HUES64 (cell line): Measurements from ENCODE around the gene GPRC5A.

Experiments
- H3K27ac ChIP-seq: 2 replicates; pipeline ENCODE4 v1.7.0; 2013; ENCODE audit warnings: low read depth, low read length, inconsistent platforms
- H3K27me3 ChIP-seq: 2 replicates; pipeline ENCODE4 v1.6.1; 2013; ENCODE audit warnings: mild to moderate bottlenecking, low read length; ENCODE audit not compliant: insufficient read depth
- H3K36me3 ChIP-seq: 2 replicates; pipeline ENCODE4 v1.6.1; 2013; ENCODE audit warnings: mild to moderate bottlenecking, low read length; ENCODE audit not compliant: insufficient read depth
- H3K4me1 ChIP-seq: 2 replicates; pipeline ENCODE4 v1.6.1; 2013; ENCODE audit warnings: mild to moderate bottlenecking, low read length, moderate library complexity; ENCODE audit not compliant: insufficient read depth
- H3K4me3 ChIP-seq: 2 replicates; pipeline ENCODE4 v1.5.1; 2013; ENCODE audit warnings: mild to moderate bottlenecking, low read length, moderate library complexity
- H3K9ac ChIP-seq: 2 replicates; pipeline ENCODE4 v1.6.1; 2013; ENCODE audit warnings: mild to moderate bottlenecking, low read depth, low read length
- H3K9me3 ChIP-seq: 2 replicates; pipeline ENCODE4 v1.6.1; 2013; ENCODE audit warnings: low read depth, low read length; ENCODE audit not compliant: insufficient read depth
- WGBS: fragments of 150-250, 120-280 bp; methylation state at CpG from one replicate; pipeline ENCODE4 v1.1.7; 2013; ENCODE audit warnings: missing lambda C conversion rate; 5-methylcytosine and 5-hydroxymethylcytosine counted together

GPRC5A gene

GRCh38 chr12:12929696-12930095 lies 38.3 kb downstream of the GPRC5A start:
- 94% methylated on average over 6 of the region's 6 CpGs for WGBS
- H3K9me3 ChIP-seq = no peaks in the 10 kb centered on the region
- H3K9ac ChIP-seq = no peak overlapping the region
- no peak overlapping the region for H3K4me3 ChIP-seq
- no peaks in the 10 kb centered on the region; the same call in 1 of the 2 replicates for H3K4me1 ChIP-seq
- H3K27me3 ChIP-seq = no peaks in the 10 kb centered on the region
- 0 out of 2 replicates have a peak, but pooled peaks cover 7% of the 10 kb centered on the region for H3K36me3 ChIP-seq
- no peak overlapping the region for H3K27ac ChIP-seq

GRCh38 chr12:12930633-12931219 lies 39.4 kb downstream of the GPRC5A start:
- H3K9me3 ChIP-seq = no peaks in the 10 kb centered on the region
- H3K9ac ChIP-seq = no peak overlapping the region
- H3K27ac ChIP-seq = no peak overlapping the region
- no peaks in the 10 kb centered on the region; the same call in 1 of the 2 replicates for H3K4me1 ChIP-seq
- H3K36me3 ChIP-seq = 0 out of 2 replicates have a peak, but pooled peaks cover 7% of the 10 kb centered on the region
- 97% methylated on average over 1 of the region's 2 CpGs for WGBS
- no peak overlapping the region for H3K4me3 ChIP-seq
- no peaks in the 10 kb centered on the region for H3K27me3 ChIP-seq

- Histone ChIP-seq H3K9me3 (no peaks in the 10 kb centered on the region), H3K27me3 (no peaks in the 10 kb centered on the region), H3K9ac (no peak overlapping the region), H3K4me3 (no peak overlapping the region), H3K4me1 (no peaks in the 10 kb centered on the region; the same call in 1 of the 2 replicates), H3K27ac (no peak overlapping the region), H3K36me3 (0 out of 2 replicates have a peak, but pooled peaks cover 10% of the 10 kb centered on the region)
- 96% methylated on average over 4 of the region's 4 CpGs for WGBS
Observed at GRCh38 chr12:12933742-12934141, 42.4 kb downstream of the GPRC5A start.

GRCh38 chr12:12934556-12934955 lies 43.2 kb downstream of the GPRC5A start:
- Histone ChIP-seq H3K4me3 (no peak overlapping the region), H3K27ac (no peak overlapping the region), H3K4me1 (no peaks in the 10 kb centered on the region; the same call in 1 of the 2 replicates), H3K9ac (no peak overlapping the region), H3K9me3 (no peaks in the 10 kb centered on the region), H3K36me3 (0 out of 2 replicates have a peak, but pooled peaks cover 9% of the 10 kb centered on the region), H3K27me3 (no peaks in the 10 kb centered on the region)
- WGBS = 82% methylated on average over 8 of the region's 8 CpGs

GRCh38 chr12:12936983-12937491 lies 45.7 kb downstream of the GPRC5A start:
- H3K9me3 ChIP-seq = no peaks in the 10 kb centered on the region
- H3K27me3 ChIP-seq = no peaks in the 10 kb centered on the region
- H3K9ac ChIP-seq = no peak overlapping the region
- 98% methylated on average over 11 of the region's 11 CpGs for WGBS
- no peaks in the 10 kb centered on the region; the same call in 1 of the 2 replicates for H3K4me1 ChIP-seq
- H3K27ac ChIP-seq = no peak overlapping the region
- H3K4me3 ChIP-seq = no peak overlapping the region
- H3K36me3 ChIP-seq = 0 out of 2 replicates have a peak, but pooled peaks cover 3% of the 10 kb centered on the region

GRCh38 chr12:12938541-12938940 lies 47.2 kb downstream of the GPRC5A start:
- no peaks in the 10 kb centered on the region for H3K9me3 ChIP-seq
- no peak overlapping the region for H3K9ac ChIP-seq
- 0 out of 2 replicates have a peak, but pooled peaks cover 3% of the 10 kb centered on the region for H3K36me3 ChIP-seq
- H3K27ac ChIP-seq = no peak overlapping the region
- no peaks in the 10 kb centered on the region; the same call in 1 of the 2 replicates for H3K4me1 ChIP-seq
- no peak overlapping the region for H3K4me3 ChIP-seq
- 90% methylated on average over 5 of the region's 5 CpGs for WGBS
- H3K27me3 ChIP-seq = no peaks in the 10 kb centered on the region

GRCh38 chr12:12939888-12940287 lies 48.5 kb downstream of the GPRC5A start:
- 91% methylated on average over 1 of the region's 1 CpG for WGBS

GRCh38 chr12:12941450-12942350 lies 50.3 kb downstream of the GPRC5A start:
- no peak overlapping the region for H3K27ac ChIP-seq
- no peak overlapping the region for H3K4me3 ChIP-seq
- H3K9ac ChIP-seq = no peak overlapping the region
- H3K9me3 ChIP-seq = no peaks in the 10 kb centered on the region
- no peaks in the 10 kb centered on the region for H3K4me1 ChIP-seq
- H3K36me3 ChIP-seq = 0 out of 2 replicates have a peak, but pooled peaks cover 3% of the 10 kb centered on the region
- WGBS = 92% methylated on average over 10 of the region's 10 CpGs
- H3K27me3 ChIP-seq = no peaks in the 10 kb centered on the region

More at GRCh38 chr12:12939888-12940287, 48.5 kb downstream of the GPRC5A start:
- H3K9ac ChIP-seq = no peak overlapping the region
- no peaks in the 10 kb centered on the region for H3K9me3 ChIP-seq
- no peak overlapping the region for H3K27ac ChIP-seq
- H3K27me3 ChIP-seq = no peaks in the 10 kb centered on the region
- H3K36me3 ChIP-seq = 0 out of 2 replicates have a peak, but pooled peaks cover 3% of the 10 kb centered on the region
- no peak overlapping the region for H3K4me3 ChIP-seq
- no peaks in the 10 kb centered on the region for H3K4me1 ChIP-seq

- no peak overlapping the region for H3K4me3 ChIP-seq
- no peaks in the 10 kb centered on the region for H3K4me1 ChIP-seq
- no peak overlapping the region for H3K27ac ChIP-seq
- H3K9ac ChIP-seq = no peak overlapping the region
- 93% methylated on average over 8 of the region's 8 CpGs for WGBS
- H3K27me3 ChIP-seq = no peaks in the 10 kb centered on the region
- H3K9me3 ChIP-seq = no peaks in the 10 kb centered on the region
- H3K36me3 ChIP-seq = 0 out of 2 replicates have a peak, but pooled peaks cover 6% of the 10 kb centered on the region
Observed at GRCh38 chr12:12943586-12944260, 52.4 kb downstream of the GPRC5A start.

- Histone ChIP-seq H3K9me3 (no peaks in the 10 kb centered on the region), H3K27me3 (no peaks in the 10 kb centered on the region), H3K4me3 (no peak overlapping the region), H3K36me3 (peaks cover 12% of the 10 kb centered on the region; the same call in 1 of the 2 replicates), H3K9ac (no peak overlapping the region), H3K4me1 (no peaks in the 10 kb centered on the region), H3K27ac (no peak overlapping the region)
Observed at GRCh38 chr12:12945591-12945990, 54.2 kb downstream of the GPRC5A start.
